HCEC 1CT (cell line): ENCODE data around the gene CREB5.
A peak's percentile ranks its signal among the peaks of the same experiment; 100 is the strongest.

Source experiments
- DNase-seq: peaks from one replicate; pipeline ENCODE4 v3.0.0-alpha.2; 2017

The CREB5 gene

GRCh38 chr7:28658381-28658780, 246.1 kb downstream of the CREB5 start:
- DNase-seq, result no peak

GRCh38 chr7:28660132-28660531, 247.8 kb downstream of the CREB5 start:
- DNase-seq, result no peak

GRCh38 chr7:28661826-28662595, 249.7 kb downstream of the CREB5 start:
- DNase-seq, result no peak

- DNase-seq, result peak; percentile 5
These were observed 253.8 kb downstream of the CREB5 start for GRCh38 chr7:28666154-28666553.

DNA sequence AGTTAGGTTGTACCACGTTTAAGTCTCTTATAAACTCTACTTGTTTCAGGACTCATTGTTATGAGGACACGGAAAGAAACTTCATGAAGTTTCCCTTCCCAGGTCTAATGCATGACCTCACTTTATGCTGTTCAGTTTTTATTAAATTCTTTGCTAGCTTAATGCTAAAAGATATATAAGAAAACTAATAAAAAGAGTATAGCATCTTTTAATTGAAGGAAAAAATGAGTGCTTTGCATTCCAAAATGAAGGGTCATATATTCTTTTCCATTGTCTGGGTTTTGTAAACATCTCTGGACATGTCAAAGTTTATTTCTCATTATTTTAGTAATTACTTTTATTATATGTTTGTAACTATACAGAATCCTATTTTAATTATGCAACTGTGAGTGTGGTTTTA, 255.8 kb downstream of the CREB5 start:
- no peak for DNase-seq

DNA sequence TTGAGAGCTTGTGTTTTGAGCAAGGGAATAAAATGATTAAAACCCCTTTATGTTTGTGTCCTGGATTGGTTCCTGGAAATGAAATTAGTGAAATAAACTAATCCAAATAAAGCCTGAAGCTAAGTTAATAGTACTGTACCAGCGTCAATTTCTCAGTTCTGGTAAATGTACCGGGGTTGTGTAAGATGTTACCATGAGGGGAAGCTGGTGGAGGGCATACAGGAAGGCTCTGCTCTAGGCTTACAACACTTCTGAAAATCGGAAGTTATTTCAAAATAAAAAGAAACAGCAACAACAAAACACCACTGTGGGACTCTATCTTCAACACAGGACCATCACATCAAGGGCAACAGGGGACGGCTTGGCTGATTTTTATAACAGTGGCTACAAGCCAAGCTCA, 257.0 kb downstream of the CREB5 start:
- DNase-seq, result no peak

- DNase-seq, result no peak
These were observed 259.2 kb downstream of the CREB5 start for GRCh38 chr7:28671526-28671925.

- no peak for DNase-seq
These were observed 260.1 kb downstream of the CREB5 start for GRCh38 chr7:28672397-28672797.

DNA sequence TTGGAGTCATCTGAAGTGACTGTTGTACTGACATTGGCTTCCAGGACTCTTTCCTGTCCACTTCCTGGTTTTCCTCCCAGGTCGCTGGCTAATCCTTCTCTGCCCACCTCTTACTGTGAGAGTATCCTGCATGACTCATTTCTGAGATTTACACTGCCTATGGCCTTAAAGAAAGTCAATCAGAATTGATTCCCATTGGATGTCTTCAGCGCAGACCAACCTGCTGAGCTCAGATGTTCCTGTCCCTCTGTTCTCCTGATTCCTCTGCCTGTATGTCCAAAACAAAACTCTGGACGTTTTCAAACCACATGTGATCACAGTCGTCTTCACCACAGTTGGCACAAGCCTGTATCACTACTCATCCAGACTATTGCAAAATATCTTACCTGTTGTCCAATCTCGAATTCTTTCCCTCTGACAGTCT, 262.1 kb downstream of the CREB5 start:
- no peak for DNase-seq

DNA sequence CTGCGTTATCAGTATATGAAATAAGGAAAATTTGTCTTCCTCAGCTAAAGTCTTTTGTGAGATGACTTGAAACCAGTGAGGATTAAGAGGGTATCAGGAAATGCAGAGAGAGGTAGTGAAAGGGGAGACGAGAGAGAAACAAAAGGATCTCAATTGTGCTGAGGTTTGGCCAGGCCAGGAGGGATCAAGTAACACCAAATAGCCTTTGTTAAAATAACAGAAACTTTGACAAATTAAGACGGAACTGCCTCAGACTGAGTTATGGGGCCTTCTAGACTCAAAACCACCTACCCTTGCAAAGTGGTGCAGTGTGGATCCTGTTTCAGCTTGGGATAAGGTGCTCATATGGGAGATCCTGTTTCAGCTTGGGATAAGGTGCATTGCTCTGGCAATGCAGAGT, 263.1 kb downstream of the CREB5 start:
- no peak for DNase-seq

DNA sequence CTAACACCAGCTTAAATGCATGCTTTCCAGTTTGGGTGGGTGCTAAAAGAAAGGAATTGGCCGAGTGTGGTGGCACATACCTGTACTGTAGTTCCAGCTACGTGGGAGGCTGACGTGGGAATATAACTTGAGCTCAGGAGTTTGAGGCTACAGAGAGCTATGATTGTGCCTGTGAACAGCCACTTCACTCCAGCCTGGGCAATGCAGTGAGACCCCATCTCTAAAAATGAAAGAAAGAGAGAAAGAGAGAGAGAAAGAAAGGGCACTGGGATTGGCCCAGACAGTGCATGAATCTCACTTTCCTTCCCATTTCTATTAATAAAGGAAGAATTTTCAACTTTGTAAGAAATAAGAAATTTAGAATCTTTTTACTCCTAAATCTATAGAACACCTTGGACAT, 265.4 kb downstream of the CREB5 start:
- DNase-seq, result no peak

DNA sequence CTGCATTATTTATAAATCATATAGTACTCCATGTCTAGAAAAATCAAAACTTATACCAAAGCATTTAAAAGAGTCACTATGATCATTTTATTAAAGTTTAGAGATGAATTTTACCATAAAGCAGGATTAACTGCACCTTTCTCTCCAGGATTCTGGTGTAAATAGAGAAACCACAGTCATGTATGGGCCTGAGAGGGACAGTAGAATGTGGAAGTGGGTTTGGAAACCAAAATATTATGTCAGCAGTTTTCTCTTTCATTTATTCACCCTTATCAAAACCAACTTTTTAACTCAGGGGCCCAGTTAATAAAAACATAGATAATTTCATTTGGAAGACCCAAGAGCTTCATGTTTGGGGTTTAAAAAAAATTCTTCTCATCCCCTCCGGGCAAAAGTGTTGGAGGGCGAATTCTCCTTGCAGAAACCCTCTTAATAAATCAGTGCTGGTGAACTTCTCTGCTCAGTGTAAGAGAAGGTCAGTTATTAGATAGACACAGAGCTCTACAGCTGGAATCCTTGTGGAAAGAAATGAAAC, 266.2 kb downstream of the CREB5 start:
- DNase-seq, result no peak

DNA sequence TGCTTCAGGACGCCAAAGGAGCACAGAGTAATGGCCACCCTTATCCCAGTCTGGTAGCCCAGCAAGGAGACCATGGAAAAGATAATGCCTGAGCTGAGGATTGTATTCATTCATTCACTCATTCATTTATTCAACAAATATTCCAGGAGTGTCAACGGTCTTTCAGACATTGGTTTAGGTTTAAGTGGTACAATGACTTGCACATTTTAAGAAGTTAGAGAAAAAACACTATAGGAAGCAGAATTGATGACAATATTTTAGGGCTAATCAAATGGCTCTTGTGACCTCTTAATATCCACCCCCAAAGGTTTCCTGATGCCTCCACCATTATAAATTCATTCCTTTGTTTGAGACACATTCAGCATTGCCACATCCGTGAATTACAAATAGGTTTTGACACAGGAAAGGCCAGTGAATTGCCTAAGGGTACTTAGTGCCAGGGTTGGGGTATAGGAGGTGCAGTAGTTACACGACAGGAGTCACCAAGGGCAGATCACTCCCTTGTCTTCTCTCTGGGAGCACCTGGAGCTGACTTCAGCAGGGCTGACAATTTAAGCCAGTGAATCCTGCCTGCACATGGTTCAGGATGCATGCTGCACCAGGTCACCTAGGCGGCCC, 269.5 kb downstream of the CREB5 start:
- no peak for DNase-seq

- no peak for DNase-seq
These were observed 270.5 kb downstream of the CREB5 start for GRCh38 chr7:28682801-28683200.

GRCh38 chr7:28684650-28685241, 272.4 kb downstream of the CREB5 start:
- DNase-seq, result no peak

DNA sequence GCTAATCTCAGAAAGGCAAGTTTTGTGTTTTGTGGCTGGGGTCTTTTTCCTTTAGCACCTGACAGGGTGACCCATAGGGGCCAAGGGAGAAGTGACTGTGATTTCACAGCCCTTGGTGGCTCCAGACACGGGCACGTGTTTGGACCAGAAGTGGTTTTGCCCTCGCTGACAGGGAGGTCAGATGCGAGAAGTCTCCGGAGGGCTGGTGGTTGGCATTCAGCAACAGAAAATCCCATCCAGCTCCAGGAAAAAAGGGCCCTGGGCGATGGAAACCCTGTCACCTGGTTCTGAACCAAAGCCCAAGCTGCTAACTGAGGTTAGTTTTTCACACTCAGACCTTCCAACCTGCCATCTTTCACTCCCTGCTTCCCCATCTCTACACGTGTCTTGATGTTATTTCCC, 272.9 kb downstream of the CREB5 start:
- no peak for DNase-seq

- peak; percentile 97 for DNase-seq
These were observed 273.5 kb downstream of the CREB5 start for GRCh38 chr7:28685644-28686417.

DNA sequence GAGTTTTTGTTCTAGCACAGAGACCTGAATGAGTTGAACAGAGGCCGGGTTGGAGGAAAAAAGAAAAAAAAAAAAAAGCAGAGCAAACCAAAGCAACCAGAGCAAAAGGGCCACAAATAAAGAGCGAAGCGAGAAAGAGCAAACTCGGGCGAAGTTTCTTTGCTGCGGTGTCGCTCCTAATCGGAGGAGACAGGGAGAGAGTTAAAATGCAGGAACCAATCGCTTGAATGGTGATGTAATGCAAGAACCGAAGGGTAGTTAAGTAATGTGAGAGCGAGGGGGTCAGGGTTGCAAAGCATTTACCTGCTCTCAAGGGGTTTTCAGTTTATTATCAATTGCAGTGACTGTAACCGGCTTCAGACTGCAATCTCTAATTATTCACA, 274.1 kb downstream of the CREB5 start:
- DNase-seq, result peak; percentile 71

DNA sequence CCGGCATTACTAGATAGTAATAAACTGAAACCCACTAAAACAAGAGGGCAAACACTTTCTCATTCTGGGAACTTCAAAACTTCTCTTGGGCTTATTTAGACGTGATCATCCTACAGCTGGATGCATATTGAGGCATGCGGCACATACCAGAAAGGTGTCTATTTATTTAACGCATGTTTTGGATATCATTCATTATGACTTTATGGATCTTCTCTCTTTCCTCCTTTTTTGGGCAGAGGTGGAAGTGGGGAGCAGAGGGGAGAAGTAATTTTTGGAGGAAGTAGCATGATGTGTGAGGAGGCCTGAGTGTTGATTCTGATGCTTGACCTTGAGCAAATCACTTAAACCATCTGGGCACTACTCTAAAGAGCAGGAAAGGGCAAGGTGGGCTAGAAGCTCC, 275.2 kb downstream of the CREB5 start:
- DNase-seq, result peak; percentile 15

DNA sequence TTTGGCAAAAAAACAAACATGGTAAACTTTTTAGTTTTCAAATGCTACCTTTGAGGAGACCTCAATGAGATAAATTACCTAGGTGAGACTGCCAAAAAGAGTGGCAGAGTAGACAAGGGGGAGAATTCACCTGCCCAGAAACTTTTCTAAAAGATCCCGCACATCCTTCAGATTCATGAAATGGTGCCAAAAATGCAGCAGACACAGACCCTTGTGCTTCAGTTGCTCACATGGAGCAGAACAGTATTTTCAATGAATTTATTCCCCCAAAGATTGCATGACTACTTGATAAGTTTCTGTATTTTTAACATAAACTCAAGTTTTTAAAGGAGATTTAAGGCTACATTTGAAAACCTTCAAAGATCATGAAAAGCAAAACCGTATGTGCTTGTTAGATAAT, 275.9 kb downstream of the CREB5 start:
- no peak for DNase-seq

DNA sequence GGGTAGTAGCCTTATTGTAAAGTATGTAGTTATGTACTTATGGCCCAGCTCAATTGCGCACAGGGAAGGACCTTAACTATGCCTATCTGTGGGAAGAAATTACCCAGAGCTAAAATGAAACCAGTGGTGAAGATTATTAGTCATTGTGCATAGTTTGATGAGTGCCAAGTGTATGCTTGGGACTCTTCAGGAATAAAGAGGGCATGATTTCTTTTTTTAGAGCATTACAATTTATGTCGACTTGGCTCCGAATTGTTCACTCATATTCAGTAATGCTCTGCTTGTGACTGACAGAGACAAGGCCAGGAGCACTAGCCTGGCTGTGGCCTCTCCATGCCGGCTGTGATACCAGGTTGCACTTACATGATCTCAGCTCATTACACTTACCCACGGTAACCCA, 276.3 kb downstream of the CREB5 start:
- DNase-seq, result no peak

DNA sequence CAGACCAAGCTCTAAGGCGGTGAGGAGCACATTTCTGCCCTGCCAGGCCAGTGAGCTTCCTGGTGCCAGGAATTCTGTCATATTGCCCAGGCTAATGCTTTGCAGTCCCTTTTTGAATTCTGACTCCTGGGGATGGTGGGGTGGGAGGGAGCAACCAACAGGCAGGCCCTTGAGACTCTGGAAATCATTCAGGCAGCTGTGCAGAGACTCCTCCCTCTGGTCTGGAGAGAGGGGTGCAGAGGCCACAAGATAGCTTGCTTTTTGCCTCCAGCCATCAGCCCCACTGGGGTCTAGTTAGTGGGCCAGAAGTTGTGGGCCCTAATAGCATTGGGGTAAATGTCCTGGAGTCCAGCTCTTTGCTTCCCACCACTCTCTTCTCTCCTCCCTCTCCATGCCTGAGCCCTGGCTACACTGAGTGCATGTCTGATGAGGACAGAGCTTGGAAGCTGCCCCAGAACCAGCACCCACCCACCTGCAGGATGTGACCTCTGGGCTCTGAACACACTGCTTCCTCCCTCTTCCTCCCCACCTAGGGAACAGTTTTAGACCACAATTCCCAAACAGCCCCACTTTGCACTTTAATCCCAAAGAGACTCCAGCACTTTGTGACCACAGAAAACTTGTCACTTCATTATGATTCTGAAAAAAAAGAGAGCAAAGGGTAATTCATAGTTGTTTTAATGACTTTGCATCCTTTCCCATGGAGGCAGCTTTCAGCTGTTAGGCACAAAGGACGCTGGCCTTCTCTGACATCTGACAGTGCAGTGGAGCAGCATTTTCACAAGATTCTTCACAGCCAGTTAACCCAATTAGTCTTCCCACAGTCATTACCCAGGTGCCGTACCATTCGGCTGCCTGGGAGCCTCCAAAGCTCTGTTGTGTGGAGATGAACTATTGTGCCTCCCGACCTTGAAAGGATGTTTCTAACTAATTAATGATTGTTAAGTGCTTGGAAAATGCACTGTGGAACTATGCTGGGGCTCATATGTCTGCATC, 283.3 kb downstream of the CREB5 start:
- DNase-seq, result no peak
